Stimulated activated effector memory CD8-positive, alpha-beta T cell treated with anti-CD3 and anti-CD28 coated beads, Interleukin-12 subunit alpha, Interleukin-12 subunit beta, amount 100 ng/mL, for 72 hours (primary cell): Measurements from ENCODE around the gene VTI1A.
"Not testable (repeated sequence)": the region's sequence is repeated elsewhere in the genome, so short reads cannot be mapped to it uniquely, and the experiment has no call there.

ENCODE experiments used
- ATAC-seq: fragments of 150-1000 bp; cut with Tn5 transposase; 2 replicates; pipeline ENCODE4 v1.10.0; 2021
- DNase-seq, 2 donors: peaks; one replicate each; pipeline ENCODE4 v3.0.0; 2021 to 2022; ENCODE audit warnings: low spot score in 2 of 2
- H3K27ac Mint-ChIP-seq: one replicate; pipeline ENCODE4 v1.8.0; 2022; ENCODE audit warnings: mild to moderate bottlenecking, mixed read lengths
- H3K36me3 Mint-ChIP-seq: one replicate; pipeline ENCODE4 v1.8.0; 2022; ENCODE audit warnings: mild to moderate bottlenecking, mixed read lengths
- H3K4me1 Mint-ChIP-seq: one replicate; pipeline ENCODE4 v1.8.0; 2022; ENCODE audit warnings: mixed read lengths
- H3K4me3 Mint-ChIP-seq: one replicate; pipeline ENCODE4 v1.8.0; 2022; ENCODE audit warnings: mild to moderate bottlenecking, mixed read lengths
- H3K9me3 Mint-ChIP-seq: one replicate; pipeline ENCODE4 v1.8.0; 2022; ENCODE audit warnings: mixed read lengths

Gene VTI1A

DNA sequence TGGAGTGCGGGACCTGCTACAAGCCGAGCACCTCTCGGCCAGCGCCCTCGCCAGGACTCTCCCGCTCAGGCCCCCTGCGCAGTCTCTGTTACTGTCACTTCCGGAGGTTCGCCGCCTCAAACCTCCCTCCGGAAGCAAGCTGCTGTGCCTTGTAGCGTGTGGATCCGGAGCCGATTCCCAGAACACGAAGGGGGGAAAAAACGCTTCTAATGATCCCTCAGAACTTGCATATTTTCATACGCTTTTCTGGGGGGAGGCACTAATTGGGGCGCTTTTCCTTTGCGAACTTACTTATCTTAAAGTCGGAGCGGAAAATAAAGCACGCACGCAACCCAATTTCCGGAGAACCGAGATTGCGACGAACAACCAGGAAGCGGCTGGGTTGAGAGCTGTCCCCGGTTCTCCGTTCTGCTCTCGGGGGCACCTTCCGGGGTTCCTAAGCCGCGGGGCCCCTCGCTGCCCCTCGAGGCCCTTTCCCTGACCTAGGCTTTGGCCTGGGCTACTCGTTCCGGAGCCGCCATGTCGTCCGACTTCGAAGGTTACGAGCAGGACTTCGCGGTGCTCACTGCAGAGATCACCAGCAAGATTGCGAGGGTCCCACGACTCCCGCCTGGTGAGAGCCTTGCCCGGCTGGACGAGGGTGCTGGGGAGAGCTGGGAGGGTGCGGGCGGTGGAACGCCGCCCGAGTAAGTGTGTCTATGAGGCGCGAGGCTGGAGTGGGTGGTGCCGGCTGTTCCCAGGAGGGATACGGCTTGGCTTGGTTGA, at the start of gene VTI1A, which contains the start of gene ZDHHC6:
TSS of gene VTI1A (plus strand) at position 361 of the 765 bp plus-strand sequence. CDS start at position 520, 159 bp downstream.
TSS of gene ZDHHC6 (minus strand) at position 60 of the 765 bp plus-strand sequence. CDS start 1,478 bp downstream, outside the sequence.
- peaks cover 62% of the 10 kb centered on the region for H3K36me3 Mint-ChIP-seq
- ATAC-seq (peak; percentile 97), DNase-seq (peak; percentile 70 to 90)
- H3K27ac Mint-ChIP-seq, result peak within 1 kb of the TSS; percentile 93
- H3K4me3 Mint-ChIP-seq, result peak within 1 kb of the TSS; percentile 87
- peaks cover 47% of the 10 kb centered on the region for H3K4me1 Mint-ChIP-seq
- no peaks in the 10 kb centered on the region for H3K9me3 Mint-ChIP-seq

DNA sequence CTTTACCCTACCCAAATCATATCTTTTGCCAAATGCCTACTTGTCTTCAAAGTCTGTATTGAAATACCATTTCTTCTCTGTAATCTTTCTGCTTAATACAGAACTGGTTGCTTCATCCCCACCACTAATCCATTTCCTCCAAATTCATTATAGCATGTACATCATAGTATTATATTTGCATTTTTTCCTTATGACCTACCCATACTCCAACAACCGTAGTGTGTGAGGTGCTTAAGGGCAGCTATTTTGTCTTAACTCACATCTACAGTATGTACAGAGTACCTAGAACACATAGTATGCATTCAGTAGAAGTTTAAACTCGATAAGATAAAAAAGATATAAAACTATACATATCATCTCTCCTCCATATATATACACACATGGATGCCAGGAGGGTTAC, 49.4 kb upstream of the VTI1A start:
- DNase-seq (no peak), ATAC-seq (no peak)
- H3K36me3 Mint-ChIP-seq, result no peaks in the 10 kb centered on the region
- H3K9me3 Mint-ChIP-seq, result no peaks in the 10 kb centered on the region
- H3K4me1 Mint-ChIP-seq, result peaks cover 14% of the 10 kb centered on the region
- H3K27ac Mint-ChIP-seq, result no peak overlapping the region
- H3K4me3 Mint-ChIP-seq, result no peak overlapping the region

- no peak overlapping the region for H3K27ac Mint-ChIP-seq
- DNase-seq (no peak), ATAC-seq (no peak)
- no peak overlapping the region for H3K4me3 Mint-ChIP-seq
- peaks cover 49% of the 10 kb centered on the region for H3K36me3 Mint-ChIP-seq
- peaks cover 7% of the 10 kb centered on the region for H3K4me1 Mint-ChIP-seq
- H3K9me3 Mint-ChIP-seq, result no peaks in the 10 kb centered on the region
Observed at GRCh38 chr10:112402917-112403316, 44.1 kb upstream of the VTI1A start.

- Mint-ChIP-seq H3K4me1 (peaks cover 7% of the 10 kb centered on the region), H3K36me3 (peaks cover 66% of the 10 kb centered on the region), H3K4me3 (no peak overlapping the region), H3K27ac (peak overlapping the region; percentile 27), H3K9me3 (no peaks in the 10 kb centered on the region)
- no peak for ATAC-seq
- DNase-seq, result no peak
Observed at GRCh38 chr10:112404617-112405016, 42.4 kb upstream of the VTI1A start.

GRCh38 chr10:112406806-112407205, 40.2 kb upstream of the VTI1A start:
- DNase-seq, ATAC-seq, H3K4me3 Mint-ChIP-seq, H3K9me3 Mint-ChIP-seq, H3K4me1 Mint-ChIP-seq: not testable (repeated sequence)
- Mint-ChIP-seq H3K27ac (peak overlapping the region; percentile 63), H3K36me3 (peaks cover 88% of the 10 kb centered on the region)

- Mint-ChIP-seq H3K27ac (peak overlapping the region; percentile 78), H3K4me1 (no peaks in the 10 kb centered on the region), H3K9me3 (no peaks in the 10 kb centered on the region), H3K4me3 (no peak overlapping the region), H3K36me3 (peaks cover 97% of the 10 kb centered on the region)
- no peak for ATAC-seq
- DNase-seq, result no peak
Observed at GRCh38 chr10:112407696-112408095, 39.3 kb upstream of the VTI1A start.

- peaks cover 100% of the 10 kb centered on the region for H3K36me3 Mint-ChIP-seq
- ATAC-seq, result no peak
- peak overlapping the region; percentile 78 for H3K27ac Mint-ChIP-seq
- H3K4me1 Mint-ChIP-seq, result no peaks in the 10 kb centered on the region
- no peak overlapping the region for H3K4me3 Mint-ChIP-seq
- no peak for DNase-seq
- H3K9me3 Mint-ChIP-seq, result no peaks in the 10 kb centered on the region
Observed at GRCh38 chr10:112409299-112409698, 37.7 kb upstream of the VTI1A start.

DNA sequence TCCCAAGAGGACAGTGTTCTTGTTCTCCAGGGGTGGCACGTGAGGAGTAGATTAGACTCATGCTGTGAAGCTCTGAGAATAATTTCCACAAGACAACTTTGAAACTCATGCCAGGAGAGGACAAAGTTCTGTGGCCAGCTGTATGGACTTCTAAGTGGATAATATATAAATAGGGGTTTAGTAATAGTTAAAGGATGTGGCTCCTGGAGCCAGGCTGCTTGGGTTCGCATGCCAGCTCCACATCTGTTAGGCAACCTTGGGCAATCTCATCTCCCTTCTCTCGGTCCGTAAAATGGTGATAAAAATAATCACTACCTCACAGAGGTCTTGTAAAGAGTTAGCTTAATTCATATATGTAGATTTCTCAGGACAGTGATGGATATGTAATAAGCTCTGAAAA, 37.3 kb upstream of the VTI1A start:
- no peak for ATAC-seq
- Mint-ChIP-seq H3K36me3 (peaks cover 100% of the 10 kb centered on the region), H3K4me3 (no peak overlapping the region), H3K9me3 (no peaks in the 10 kb centered on the region), H3K4me1 (no peaks in the 10 kb centered on the region), H3K27ac (peak overlapping the region; percentile 78)
- DNase-seq, result no peak

DNA sequence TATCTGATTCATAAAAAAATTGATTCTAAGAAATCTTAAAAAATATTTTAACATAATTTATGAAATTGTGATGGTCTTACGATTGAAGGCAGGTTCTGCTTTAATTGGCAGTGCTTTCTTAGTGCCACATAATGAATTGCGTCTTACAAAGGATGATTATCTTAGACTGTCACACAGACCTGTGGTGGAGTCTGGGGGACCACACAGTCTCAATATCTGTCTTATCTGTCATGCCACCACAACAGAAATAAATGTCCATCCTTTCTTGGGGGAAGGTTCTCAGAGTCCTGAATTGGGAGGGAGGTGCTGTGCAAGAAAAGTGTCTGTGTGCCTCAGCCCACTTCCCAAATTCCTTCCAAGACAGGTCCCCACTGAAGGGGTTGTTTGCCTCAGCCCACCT, 34.3 kb upstream of the VTI1A start:
- ATAC-seq (no peak), DNase-seq (no peak)
- Mint-ChIP-seq H3K4me3 (no peak overlapping the region), H3K36me3 (peaks cover 100% of the 10 kb centered on the region), H3K4me1 (no peaks in the 10 kb centered on the region), H3K9me3 (no peaks in the 10 kb centered on the region), H3K27ac (no peak overlapping the region)

DNA sequence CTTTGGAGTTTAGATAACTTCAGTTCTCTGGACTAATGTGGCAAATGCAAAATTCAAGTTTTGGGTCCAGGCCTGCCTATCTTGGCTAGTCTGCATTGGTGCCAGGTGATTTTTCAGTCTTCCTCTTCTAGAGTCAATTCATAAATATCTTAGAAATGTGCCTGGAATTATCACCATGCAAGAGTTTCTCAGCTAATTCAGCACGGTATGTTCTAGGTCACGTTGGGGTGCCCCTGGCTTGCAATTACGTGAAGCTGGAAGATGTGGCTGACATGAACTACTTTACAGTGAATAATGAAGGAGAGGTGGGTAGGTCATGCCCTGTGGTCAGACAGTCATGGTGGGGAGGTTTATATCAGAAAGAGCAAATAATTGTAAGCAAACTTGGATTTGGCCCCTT, 25.3 kb upstream of the VTI1A start:
- Mint-ChIP-seq H3K4me3 (no peak overlapping the region), H3K4me1 (no peaks in the 10 kb centered on the region), H3K27ac (peak overlapping the region; percentile 68), H3K9me3 (no peaks in the 10 kb centered on the region), H3K36me3 (peaks cover 100% of the 10 kb centered on the region)
- DNase-seq (no peak), ATAC-seq (no peak)

DNA sequence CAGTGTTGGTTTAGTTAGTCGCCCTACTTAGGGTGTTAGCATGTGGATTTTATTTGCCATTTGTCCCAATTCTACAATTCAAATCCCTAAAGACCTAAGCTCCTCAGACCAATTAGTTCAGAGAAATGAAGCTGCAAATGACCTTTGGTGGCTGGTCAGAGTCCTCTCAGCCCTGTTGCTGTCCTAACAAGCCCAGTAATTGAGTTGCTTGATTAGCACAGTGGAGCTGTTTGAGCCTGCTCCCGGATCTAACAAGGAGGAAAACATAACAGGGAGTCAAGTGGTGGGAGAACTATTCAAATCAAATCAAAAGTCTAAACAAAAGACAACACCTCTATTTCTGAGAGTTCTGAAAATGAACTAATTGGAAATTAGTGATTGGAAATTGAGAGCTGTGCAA, 22.4 kb upstream of the VTI1A start:
- ATAC-seq (no peak), DNase-seq (no peak)
- H3K9me3 Mint-ChIP-seq, result no peaks in the 10 kb centered on the region
- H3K4me3 Mint-ChIP-seq, result no peak overlapping the region
- peaks cover 7% of the 10 kb centered on the region for H3K4me1 Mint-ChIP-seq
- H3K36me3 Mint-ChIP-seq, result peaks cover 99% of the 10 kb centered on the region
- H3K27ac Mint-ChIP-seq, result no peak overlapping the region

GRCh38 chr10:112426111-112426510, 20.9 kb upstream of the VTI1A start:
- H3K9me3 Mint-ChIP-seq, result no peaks in the 10 kb centered on the region
- peaks cover 99% of the 10 kb centered on the region for H3K36me3 Mint-ChIP-seq
- ATAC-seq, result no peak
- no peak overlapping the region for H3K4me3 Mint-ChIP-seq
- H3K4me1 Mint-ChIP-seq, result peaks cover 7% of the 10 kb centered on the region
- peak overlapping the region; percentile 49 for H3K27ac Mint-ChIP-seq
- DNase-seq, result no peak

- Mint-ChIP-seq H3K27ac (peak overlapping the region; percentile 27), H3K36me3 (peaks cover 99% of the 10 kb centered on the region)
- ATAC-seq, result no peak
Observed at GRCh38 chr10:112429147-112429546, 17.9 kb upstream of the VTI1A start.

GRCh38 chr10:112429654-112430230, 17.3 kb upstream of the VTI1A start:
- peaks cover 10% of the 10 kb centered on the region for H3K4me1 Mint-ChIP-seq
- ATAC-seq, result no peak
- H3K36me3 Mint-ChIP-seq, result peaks cover 99% of the 10 kb centered on the region
- H3K9me3 Mint-ChIP-seq, result no peaks in the 10 kb centered on the region
- H3K4me3 Mint-ChIP-seq, result no peak overlapping the region
- DNase-seq, result no peak
- peak overlapping the region; percentile 27 for H3K27ac Mint-ChIP-seq

More at GRCh38 chr10:112429147-112429546, 17.9 kb upstream of the VTI1A start:
- no peak for DNase-seq
- Mint-ChIP-seq H3K4me3 (no peak overlapping the region), H3K4me1 (peaks cover 7% of the 10 kb centered on the region), H3K9me3 (no peaks in the 10 kb centered on the region)

DNA sequence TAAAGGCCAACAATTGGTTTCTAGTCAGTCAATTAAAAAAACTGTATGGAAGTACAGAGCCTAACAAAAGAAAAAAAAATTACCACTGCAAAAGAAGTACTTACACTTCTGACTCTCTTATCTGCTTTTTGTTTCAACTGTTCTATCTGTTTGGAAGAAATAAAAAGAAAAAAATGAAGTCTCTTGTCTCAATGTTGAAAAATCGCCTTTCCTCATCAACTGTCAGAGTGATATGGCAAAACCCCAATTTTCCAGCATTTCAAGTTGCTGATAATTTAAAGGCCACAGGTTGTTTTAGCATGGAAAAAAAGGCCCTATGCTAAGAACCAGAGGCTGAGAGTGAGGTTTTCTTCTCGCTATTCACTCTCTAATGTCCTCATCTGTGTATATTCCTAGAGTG, 13.9 kb upstream of the VTI1A start:
- Mint-ChIP-seq H3K27ac (no peak overlapping the region), H3K4me3 (no peak overlapping the region), H3K9me3 (no peaks in the 10 kb centered on the region), H3K4me1 (peaks cover 12% of the 10 kb centered on the region), H3K36me3 (peaks cover 99% of the 10 kb centered on the region)
- DNase-seq (no peak), ATAC-seq (no peak)
